ENCODE results near the gene SLC30A5. TPM values are rescaled to one million over a fixed set of nuclear protein-coding genes. Genes with fewer than 3 reads are reported as not detected.
"Not testable (repeated sequence)": the region's sequence is repeated elsewhere in the genome, so short reads cannot be mapped to it uniquely, and the experiment has no call there.

Gene SLC30A5
- total RNA-seq, 2 experiments from 2014 or later: 30.2 to 42.6 TPM

- H3K36me3 ChIP-seq (ENCODE audit: insufficient read depth, low read length): peaks cover 22% of the 10 kb centered on the region
- H3K4me1 ChIP-seq (ENCODE audit: insufficient read depth, low read length, poor library complexity, severe bottlenecking): peaks cover 10% of the 10 kb centered on the region
- H2AFZ ChIP-seq (ENCODE audit: low read length): no peak overlapping the region
- no TSS peak for BruUV-seq (replicated peaks)
- TF ChIP-seq EZH2phosphoT487 (IDR thresholded peaks at IDR 0.05; ENCODE audit: borderline replicate concordance, low read depth, low read length): no peak
- no peak for TF ChIP-seq CTCF (conservative IDR thresholded peaks at IDR 0.05; ENCODE audit: low read length)
- H3K9me2 ChIP-seq (ENCODE audit: insufficient read depth, low read length): no peaks in the 10 kb centered on the region
- CTCF ChIA-PET (ENCODE audit: unreplicated experiment): interaction anchor here (0.6 kb wide), 1 partner anchor 1502 kb away, joined by 4 read pairs; no protein-coding TSS in a partner anchor
- H3K9me3 ChIP-seq (ENCODE audit: low read length): no peaks in the 10 kb centered on the region
- H3K4me3 ChIP-seq (ENCODE audit: low read depth, low read length, poor library complexity, severe bottlenecking): no peak overlapping the region
- DNase-seq (ENCODE audit: low spot score): no peak
- H4K20me1 ChIP-seq (ENCODE audit: insufficient read depth, low read length): no peaks in the 10 kb centered on the region
- POLR2A ChIA-PET: interaction anchor here (0.6 to 0.9 kb wide), 2 partner anchors 56 to 156 kb away, joined by 3 to 4 read pairs; no protein-coding TSS in a partner anchor
- no peak overlapping the region for H3K4me2 ChIP-seq (ENCODE audit: low read length)
- H3K27ac ChIP-seq (ENCODE audit: low read depth, low read length, poor library complexity, severe bottlenecking): no peak overlapping the region
- H3K79me2 ChIP-seq (ENCODE audit: insufficient read depth, low read depth, low read length): no peaks in the 10 kb centered on the region
- intact Hi-C loops (cut with micrococcal nuclease; ENCODE audit: unreplicated experiment): no loop called here
These were observed 40.3 kb downstream of the SLC30A5 start for GRCh38 chr5:69134126-69134525.

GRCh38 chr5:69136293-69136692, 42.5 kb downstream of the SLC30A5 start:
- H3K27ac ChIP-seq (ENCODE audit: low read depth, low read length, poor library complexity, severe bottlenecking): peak overlapping the region; percentile 39
- H3K4me1 ChIP-seq (ENCODE audit: insufficient read depth, low read length, poor library complexity, severe bottlenecking): peaks cover 10% of the 10 kb centered on the region
- peaks cover 8% of the 10 kb centered on the region; the same call in 1 of the 2 replicates for H3K9me3 ChIP-seq (ENCODE audit: low read length)
- H4K20me1 ChIP-seq (ENCODE audit: insufficient read depth, low read length): no peaks in the 10 kb centered on the region
- CTCF ChIA-PET (ENCODE audit: unreplicated experiment): no interaction called here
- TF ChIP-seq CTCF (conservative IDR thresholded peaks at IDR 0.05; ENCODE audit: low read length) (no peak), EZH2phosphoT487 (IDR thresholded peaks at IDR 0.05; ENCODE audit: borderline replicate concordance, low read depth, low read length) (no peak)
- intact Hi-C loops (cut with micrococcal nuclease; ENCODE audit: unreplicated experiment): no loop called here
- peak overlapping the region; percentile 31; the same call in 1 of the 2 replicates for H2AFZ ChIP-seq (ENCODE audit: low read length)
- no TSS peak for BruUV-seq (replicated peaks)
- H3K36me3 ChIP-seq (ENCODE audit: insufficient read depth, low read length): peaks cover 7% of the 10 kb centered on the region; the same call in 1 of the 2 replicates
- no peaks in the 10 kb centered on the region for H3K9me2 ChIP-seq (ENCODE audit: insufficient read depth, low read length)
- POLR2A ChIA-PET: interaction anchor here (1.0 kb wide), 1 partner anchor 46 kb away, joined by 4 read pairs; no protein-coding TSS in a partner anchor
- DNase-seq (ENCODE audit: low spot score): peak; percentile 36
- H3K4me2 ChIP-seq (ENCODE audit: low read length): peak overlapping the region; percentile 44
- H3K4me3 ChIP-seq (ENCODE audit: low read depth, low read length, poor library complexity, severe bottlenecking): peak overlapping the region; percentile 8
- no peaks in the 10 kb centered on the region for H3K79me2 ChIP-seq (ENCODE audit: insufficient read depth, low read depth, low read length)

- H3K4me1 ChIP-seq (ENCODE audit: insufficient read depth, low read length, poor library complexity, severe bottlenecking): peaks cover 10% of the 10 kb centered on the region
- CTCF ChIA-PET (ENCODE audit: unreplicated experiment); H4K20me1 ChIP-seq (ENCODE audit: insufficient read depth, low read length); H3K4me3 ChIP-seq (ENCODE audit: low read depth, low read length, poor library complexity, severe bottlenecking); intact Hi-C loops (cut with micrococcal nuclease; ENCODE audit: unreplicated experiment); POLR2A ChIA-PET; H3K36me3 ChIP-seq (ENCODE audit: insufficient read depth, low read length); H3K9me2 ChIP-seq (ENCODE audit: insufficient read depth, low read length); H3K27ac ChIP-seq (ENCODE audit: low read depth, low read length, poor library complexity, severe bottlenecking); H2AFZ ChIP-seq (ENCODE audit: low read length); DNase-seq (ENCODE audit: low spot score); H3K79me2 ChIP-seq (ENCODE audit: insufficient read depth, low read depth, low read length); H3K9me3 ChIP-seq (ENCODE audit: low read length); H3K4me2 ChIP-seq (ENCODE audit: low read length); BruUV-seq (replicated peaks): not testable (repeated sequence)
These were observed 43.4 kb downstream of the SLC30A5 start for GRCh38 chr5:69137208-69137607.

Measured in OCI-LY7 (cell line).